ENCODE measurements around the gene KLF16. TPM values are rescaled to one million over a fixed set of nuclear protein-coding genes. Genes with fewer than 3 reads are reported as not detected.

KLF16 gene
- total and polyA plus RNA-seq, 9 of the 15 experiments (the other 6 are each of a cell fraction or from before 2014, with no cell fraction given) = 0.04 to 60.4 (median 6.8) TPM

DNA sequence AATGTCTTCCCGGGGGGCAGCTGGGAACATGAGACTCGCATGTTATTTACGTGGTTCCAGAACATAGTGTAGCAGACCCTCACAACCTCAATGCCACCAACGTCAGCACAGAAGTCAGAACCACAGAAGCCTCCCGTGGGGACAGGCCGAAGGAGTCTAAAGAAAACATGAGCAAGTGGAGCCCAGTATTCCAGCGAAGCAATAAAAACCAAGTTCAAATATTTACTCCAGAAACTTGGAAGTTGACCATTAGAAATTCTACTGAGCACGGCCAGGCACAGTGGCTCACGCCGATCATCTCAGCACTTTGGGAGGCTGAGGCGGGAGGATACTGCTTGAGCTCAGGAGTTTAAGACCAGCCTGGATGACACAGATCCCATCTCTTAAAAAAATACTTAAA, 33.4 kb downstream of the KLF16 start:
- Histone ChIP-seq H3K4me2 (ENCODE audit: insufficient read depth, low read length) (no peak overlapping the region), H3K79me2 (ENCODE audit: control insufficient read depth, insufficient read depth, low read length) (peaks cover 67% of the 10 kb centered on the region), H3K9ac (ENCODE audit: insufficient read depth in 1 of 2, low read depth in 2 of 2, low read length in 2 of 2) (no peak overlapping the region), H3K9me1 (ENCODE audit: control insufficient read depth, insufficient read depth, low read length) (no peaks in the 10 kb centered on the region), H3K27ac (ENCODE audit: extremely low read depth, low read depth, low read length) (no peak overlapping the region), H2AFZ (ENCODE audit: low read depth, low read length) (no peak overlapping the region), H4K20me1 (replicated peaks; ENCODE audit: control insufficient read depth, insufficient read depth, low read length) (no peaks in the 10 kb centered on the region; the same call in 1 of the 2 replicates), H3K36me3 (ENCODE audit: control insufficient read depth, insufficient read depth, low read length) (peaks cover 71% of the 10 kb centered on the region; the same call in 2 of the 3 replicates), H3K27me3 (ENCODE audit: control insufficient read depth in 2 of 2, insufficient read depth in 2 of 2, low read length in 2 of 2) (no peaks in the 10 kb centered on the region), H3K4me3 (no peak overlapping the region), H3K9me3 (replicated peaks; ENCODE audit: control insufficient read depth, insufficient read depth, low read depth, low read length) (no peaks in the 10 kb centered on the region), H3K4me1 (replicated peaks in 1 of 2; ENCODE audit: control insufficient read depth in 2 of 2, insufficient read depth in 2 of 2, low read length in 2 of 2) (peaks cover 4 to 68% of the 10 kb centered on the region in 2 experiments)
- WGBS (ENCODE audit: insufficient coverage, low coverage, missing lambda C conversion rate) = 94% methylated on average over 11 of the region's 11 CpGs
- ChIA-PET CTCF (ENCODE audit: low intra/inter-chr PET ratio) (no interaction called here), POLR2A (interaction anchor here (0.7 to 1.9 kb wide), 6 partner anchors 10 to 544 kb away, joined by 3 to 9 read pairs (median 3); no protein-coding TSS in a partner anchor)
- in situ Hi-C loops (cut with MboI) (no loop called here), intact Hi-C loops (cut with micrococcal nuclease) (no loop called here)
- ATAC-seq (no peak), DNase-seq (ENCODE audit: extremely low read depth in 1 of 4, low spot score in 3 of 4) (no peak), FAIRE-seq (no peak)
- TF ChIP-seq ADNP (tag; IDR thresholded peaks at IDR 0.05) (0 out of 2 replicates have a peak, but pooled peaks have one; percentile 3), MAFG (tag; conservative IDR thresholded peaks at IDR 0.05) (no peak), CREM (IDR thresholded peaks at IDR 0.05; ENCODE audit: low read depth) (no peak), TSHZ1 (CRISPR knock-in tag; IDR thresholded peaks at IDR 0.05) (no peak), FOS (IDR thresholded peaks at IDR 0.05; ENCODE audit: extremely low read depth, insufficient read length) (no peak), SAFB (IDR thresholded peaks at IDR 0.05; ENCODE audit: borderline replicate concordance, low read depth, low read length) (no peak), MYBL2 (IDR thresholded peaks at IDR 0.05; ENCODE audit: low read depth) (no peak), MYBL2 (CRISPR knock-in tag; IDR thresholded peaks at IDR 0.05; ENCODE audit: borderline replicate concordance) (no peak)
- TF ChIP-seq, protein P1, sequence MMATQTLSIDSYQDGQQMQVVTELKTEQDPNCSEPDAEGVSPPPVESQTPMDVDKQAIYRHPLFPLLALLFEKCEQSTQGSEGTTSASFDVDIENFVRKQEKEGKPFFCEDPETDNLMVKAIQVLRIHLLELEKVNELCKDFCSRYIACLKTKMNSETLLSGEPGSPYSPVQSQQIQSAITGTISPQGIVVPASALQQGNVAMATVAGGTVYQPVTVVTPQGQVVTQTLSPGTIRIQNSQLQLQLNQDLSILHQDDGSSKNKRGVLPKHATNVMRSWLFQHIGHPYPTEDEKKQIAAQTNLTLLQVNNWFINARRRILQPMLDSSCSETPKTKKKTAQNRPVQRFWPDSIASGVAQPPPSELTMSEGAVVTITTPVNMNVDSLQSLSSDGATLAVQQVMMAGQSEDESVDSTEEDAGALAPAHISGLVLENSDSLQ (IDR thresholded peaks at IDR 0.05) = no peak
- no TSS peak for BruUV-seq (replicated peaks)
